ENCODE results near the gene RHOXF1. TPM values are rescaled to one million over a fixed set of nuclear protein-coding genes. Genes with fewer than 3 reads are reported as not detected.
"Not testable (repeated sequence)": the region's sequence is repeated elsewhere in the genome, so short reads cannot be mapped to it uniquely, and the experiment has no call there.

RHOXF1 gene
- total and polyA plus RNA-seq, 10 of the 15 experiments (the other 5 are each of a cell fraction or from before 2014, with no cell fraction given): 0.10 to 2.5 TPM; not detected in 8

GRCh38 chrX:120158313-120158712, 42.6 kb upstream of the RHOXF1 start, which contains the start of gene RHOXF2:
Gene RHOXF2 (plus strand): TSS chrX:120158613. CDS start chrX:120158751, 138 bp downstream.
- H3K36me3 ChIP-seq (ENCODE audit: control insufficient read depth in 2 of 2, insufficient read depth in 2 of 2, low read length in 1 of 2); ATAC-seq; SMC1A ChIA-PET (ENCODE audit: uncharacterized antibody, unreplicated experiment); intact Hi-C loops (cut with micrococcal nuclease; ENCODE audit: unreplicated experiment); H3K9me3 ChIP-seq (replicated peaks; ENCODE audit: control insufficient read depth, insufficient read depth, low read length); POLR2A ChIA-PET; BruUV-seq (replicated peaks); CTCF ChIA-PET; RAD21 ChIA-PET (ENCODE audit: unreplicated experiment); H3K27me3 ChIP-seq (replicated peaks in 1 of 2; ENCODE audit: control insufficient read depth in 2 of 2, insufficient read depth in 2 of 2, low read length in 1 of 2); H3K4me2 ChIP-seq (ENCODE audit: control insufficient read depth, insufficient read depth); FAIRE-seq; DNase-seq (ENCODE audit: low read depth, low spot score); H3K27ac ChIP-seq (ENCODE audit: control insufficient read depth, insufficient read depth); H3K4me1 ChIP-seq (ENCODE audit: control insufficient read depth, insufficient read depth, low read length); H3K9ac ChIP-seq (ENCODE audit: control insufficient read depth, insufficient read depth, low read length); in situ Hi-C loops (cut with MboI); H3K79me2 ChIP-seq (ENCODE audit: control insufficient read depth, insufficient read depth, low read length); H2AFZ ChIP-seq (ENCODE audit: control insufficient read depth, low read depth, low read length); H3K4me3 ChIP-seq; H4K20me1 ChIP-seq (ENCODE audit: control insufficient read depth, insufficient read depth): not testable (repeated sequence)
- WGBS (ENCODE audit: insufficient coverage, insufficient replicate concordance, low lambda C conversion rate, missing lambda C conversion rate): no CpG with 5 or more reads among the region's 15 CpGs

- DNase-seq (ENCODE audit: low read depth, low spot score); H3K4me3 ChIP-seq; H3K9me3 ChIP-seq (replicated peaks; ENCODE audit: control insufficient read depth, insufficient read depth, low read length); H3K79me2 ChIP-seq (ENCODE audit: control insufficient read depth, insufficient read depth, low read length); H3K36me3 ChIP-seq (ENCODE audit: control insufficient read depth in 2 of 2, insufficient read depth in 2 of 2, low read length in 1 of 2); intact Hi-C loops (cut with micrococcal nuclease; ENCODE audit: unreplicated experiment); RAD21 ChIA-PET (ENCODE audit: unreplicated experiment); H4K20me1 ChIP-seq (ENCODE audit: control insufficient read depth, insufficient read depth); SMC1A ChIA-PET (ENCODE audit: uncharacterized antibody, unreplicated experiment); CTCF ChIA-PET; H3K9ac ChIP-seq (ENCODE audit: control insufficient read depth, insufficient read depth, low read length); H2AFZ ChIP-seq (ENCODE audit: control insufficient read depth, low read depth, low read length); H3K4me2 ChIP-seq (ENCODE audit: control insufficient read depth, insufficient read depth); H3K27me3 ChIP-seq (replicated peaks in 1 of 2; ENCODE audit: control insufficient read depth in 2 of 2, insufficient read depth in 2 of 2, low read length in 1 of 2); H3K4me1 ChIP-seq (ENCODE audit: control insufficient read depth, insufficient read depth, low read length); POLR2A ChIA-PET; BruUV-seq (replicated peaks); H3K27ac ChIP-seq (ENCODE audit: control insufficient read depth, insufficient read depth); in situ Hi-C loops (cut with MboI): not testable (repeated sequence)
- peak; percentile 73 for ATAC-seq
- no CpG with 5 or more reads among the region's 12 CpGs for WGBS (ENCODE audit: insufficient coverage, insufficient replicate concordance, low lambda C conversion rate, missing lambda C conversion rate)
- FAIRE-seq: peak; percentile 86
Measured at GRCh38 chrX:120150109-120150744, 34.5 kb upstream of the RHOXF1 start.
